Measurements from ENCODE around the gene SLC33A1. TPM values are rescaled to one million over a fixed set of nuclear protein-coding genes. Genes with fewer than 3 reads are reported as not detected.

The SLC33A1 gene
- total and polyA plus RNA-seq, 2 of the 13 experiments (the other 11 are each of a cell fraction or from before 2014, with no cell fraction given), result 20.0 to 32.1 TPM

DNA sequence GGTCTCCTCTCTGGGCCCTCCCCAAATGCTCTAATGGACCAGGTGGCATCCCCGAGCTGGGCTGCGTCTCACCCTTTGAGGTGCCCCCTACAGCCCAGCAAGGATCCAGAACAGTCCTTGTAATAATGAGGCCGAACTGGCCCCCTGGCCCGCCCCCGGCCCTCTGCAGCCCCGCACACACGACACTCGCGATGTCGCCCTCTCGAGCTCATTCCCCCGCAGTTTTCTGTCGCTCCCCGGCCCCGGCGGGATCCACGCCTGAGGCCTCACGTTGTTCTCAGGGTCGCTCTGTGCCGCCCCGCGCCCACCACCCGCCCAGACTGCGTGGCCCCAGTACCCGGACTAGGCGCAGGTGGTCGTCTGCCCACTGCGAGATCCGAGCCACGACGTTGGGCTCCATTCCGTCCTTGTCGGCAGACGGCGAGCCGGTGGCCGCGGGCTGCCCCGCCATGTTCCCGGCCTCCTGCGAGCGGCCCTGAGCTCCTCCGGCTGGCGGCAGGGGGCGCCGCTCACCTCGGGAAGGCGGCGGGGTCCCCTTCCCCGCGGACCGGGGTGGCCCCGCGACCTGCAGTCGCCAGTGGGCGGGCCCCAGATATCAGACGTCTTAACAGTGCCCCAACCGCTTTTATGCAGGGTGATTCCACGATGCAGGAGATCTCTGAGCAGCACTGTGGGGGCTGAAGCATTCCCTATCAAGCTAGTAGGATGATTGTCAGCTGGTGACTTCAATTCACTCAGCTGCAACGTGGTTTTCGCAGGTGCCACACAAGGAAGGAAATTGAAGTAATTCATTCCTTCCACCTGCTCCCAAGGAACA is 48.2 kb downstream of the SLC33A1 start, which contains the start of gene C3orf33 (continued):
- TF ChIP-seq IRF1 (CRISPR knock-in tag; IDR thresholded peaks at IDR 0.05; ENCODE audit: low read depth), result 0 out of 2 replicates have a peak, but pooled peaks have one; percentile 32
- peak; percentile 70 for TF ChIP-seq SP4 (CRISPR knock-in tag; IDR thresholded peaks at IDR 0.05)
- TF ChIP-seq SALL2 (CRISPR knock-in tag; IDR thresholded peaks at IDR 0.05), result peak; percentile 77
- TF ChIP-seq, protein P1, sequence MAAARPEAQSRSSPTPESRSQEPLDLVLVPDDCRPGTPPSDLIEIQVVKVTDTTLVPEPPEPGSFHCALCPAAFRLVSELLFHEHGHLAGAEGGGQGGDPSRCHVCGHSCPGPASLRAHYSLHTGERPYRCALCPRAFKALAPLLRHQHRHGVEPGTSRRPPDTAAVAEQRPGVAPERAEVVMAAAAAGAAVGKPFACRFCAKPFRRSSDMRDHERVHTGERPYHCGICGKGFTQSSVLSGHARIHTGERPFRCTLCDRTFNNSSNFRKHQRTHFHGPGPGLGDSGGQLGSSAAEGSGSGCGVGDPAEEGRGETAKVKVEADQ (CRISPR knock-in tag; IDR thresholded peaks at IDR 0.05; ENCODE audit: borderline replicate concordance), result no peak; the same call in 1 of the 2 replicates
- TF ChIP-seq, protein P2, sequence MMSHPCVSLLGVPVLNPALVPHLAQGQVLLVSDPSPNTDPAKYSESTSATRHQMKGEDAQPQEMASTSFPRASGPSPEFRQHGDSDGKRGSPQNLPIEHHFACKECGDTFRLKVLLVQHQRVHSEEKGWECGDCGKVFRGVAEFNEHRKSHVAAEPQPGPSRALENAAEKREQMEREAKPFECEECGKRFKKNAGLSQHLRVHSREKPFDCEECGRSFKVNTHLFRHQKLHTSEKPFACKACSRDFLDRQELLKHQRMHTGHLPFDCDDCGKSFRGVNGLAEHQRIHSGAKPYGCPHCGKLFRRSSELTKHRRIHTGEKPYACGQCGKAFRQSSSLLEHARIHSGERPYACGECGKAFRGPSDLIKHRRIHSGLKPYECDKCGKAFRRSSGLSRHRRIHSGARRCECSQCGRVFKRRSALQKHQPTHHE (CRISPR knock-in tag; IDR thresholded peaks at IDR 0.05; ENCODE audit: borderline replicate concordance), result peak; percentile 29; the same call in 1 of the 2 replicates
- TF ChIP-seq MEIS2 (CRISPR knock-in tag; IDR thresholded peaks at IDR 0.05), result peak; percentile 87; the same call in 1 of the 2 replicates
- TF ChIP-seq ZSCAN25 (CRISPR knock-in tag; IDR thresholded peaks at IDR 0.05), result peak; percentile 51; the same call in 1 of the 2 replicates
- TF ChIP-seq POLR2G (IDR thresholded peaks at IDR 0.05; ENCODE audit: low read depth, low read length), result peak; percentile 57; the same call in 1 of the 2 replicates
- TF ChIP-seq ZNF264 (CRISPR knock-in tag; IDR thresholded peaks at IDR 0.05), result no peak
- TF ChIP-seq ZNF747 (CRISPR knock-in tag; IDR thresholded peaks at IDR 0.05; ENCODE audit: borderline replicate concordance), result no peak; the same call in 1 of the 2 replicates
- TF ChIP-seq ZHX2 (IDR thresholded peaks at IDR 0.05; ENCODE audit: low read depth), result no peak; the same call in 1 of the 2 replicates
- peak; percentile 53; the same call in 1 of the 2 replicates for TF ChIP-seq ZHX2 (CRISPR knock-in tag; IDR thresholded peaks at IDR 0.05; ENCODE audit: borderline replicate concordance)
- peak; percentile 94; the same call in 1 of the 2 replicates for TF ChIP-seq HES4 (CRISPR knock-in tag; IDR thresholded peaks at IDR 0.05; ENCODE audit: borderline replicate concordance)
- no peak for TF ChIP-seq ZSCAN12 (CRISPR knock-in tag; IDR thresholded peaks at IDR 0.05)
- TF ChIP-seq RFXAP (CRISPR knock-in tag; IDR thresholded peaks at IDR 0.05; ENCODE audit: borderline replicate concordance), result peak; percentile 79; the same call in 1 of the 2 replicates
- TF ChIP-seq ZNF326 (CRISPR knock-in tag; IDR thresholded peaks at IDR 0.05; ENCODE audit: borderline replicate concordance), result no peak
- peak; percentile 84; the same call in 1 of the 2 replicates for TF ChIP-seq ZIK1 (CRISPR knock-in tag; IDR thresholded peaks at IDR 0.05; ENCODE audit: borderline replicate concordance, low read depth)
